ENCODE results near the gene ADD3. TPM values are rescaled to one million over a fixed set of nuclear protein-coding genes. Genes with fewer than 3 reads are reported as not detected.
A peak's percentile ranks its signal among the peaks of the same experiment; 100 is the strongest.

Gene ADD3
- total and polyA plus RNA-seq, 2 donors (not counting 3 experiments of a cell fraction or from before 2014, with no cell fraction given) = 14.9 to 55.2 TPM

DNA sequence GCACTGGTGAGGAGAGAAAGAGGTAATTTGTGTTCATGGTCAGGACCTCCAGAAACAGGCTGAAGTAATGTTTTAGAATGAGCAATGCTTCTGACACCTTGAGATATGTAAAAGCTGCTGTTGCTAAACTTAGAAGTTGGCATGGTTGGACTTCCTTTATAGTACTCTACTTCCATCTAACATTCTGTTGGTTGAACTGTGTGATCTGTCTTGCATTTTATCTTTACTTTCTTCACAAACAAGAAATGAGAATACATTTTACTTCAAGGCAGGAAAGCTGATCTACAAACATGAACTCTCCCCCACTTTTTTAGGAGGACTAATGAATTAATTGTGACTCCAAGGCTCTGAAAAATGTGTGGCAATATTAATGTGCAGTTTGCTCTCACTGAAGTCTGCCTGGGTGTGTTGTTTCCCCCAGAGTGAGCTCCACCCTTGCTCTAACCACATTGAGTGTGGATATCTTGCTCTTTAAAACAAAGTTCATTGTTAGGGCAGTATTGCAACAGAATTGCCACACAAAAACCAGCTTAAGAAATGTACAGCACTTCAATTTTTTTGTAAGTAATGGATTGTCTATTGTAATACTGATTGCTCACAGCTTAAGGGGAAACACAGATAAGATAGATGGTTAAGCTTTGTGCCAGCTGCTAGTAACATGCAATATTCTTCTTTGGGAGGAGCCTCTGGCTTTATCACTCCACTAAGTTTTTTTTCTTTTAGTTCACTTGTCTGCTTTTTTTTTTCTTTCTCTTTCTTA, 69.0 kb downstream of the ADD3 start:
- ChIA-PET POLR2A (interaction anchor here (1.3 kb wide), 2 partner anchors 69 to 142 kb away, joined by 3 to 6 read pairs; no protein-coding TSS in a partner anchor), CTCF (interaction anchor here (0.6 to 4.7 kb wide), 8 partner anchors 9 to 192 kb away, joined by 3 to 46 read pairs (median 4); no protein-coding TSS in a partner anchor)
- no TSS peak for BruUV-seq (replicated peaks)
- dilution Hi-C loops (cut with MboI; ENCODE audit: extremely low pct_ligation_motif_present, low sequenced_read_pairs) = no loop called here
- Histone ChIP-seq H3K27me3 (ENCODE audit: control insufficient read depth in 2 of 2, insufficient read depth in 2 of 2, low read length in 2 of 2) (no peaks in the 10 kb centered on the region), H4K20me1 (replicated peaks; ENCODE audit: control insufficient read depth, extremely low read depth, insufficient read depth, low read length) (no peaks in the 10 kb centered on the region), H3K27ac (ENCODE audit: insufficient read depth, low read depth, low read length) (peak overlapping the region; percentile 83), H3K4me3 (replicated peaks in 1 of 3; ENCODE audit: insufficient read depth in 1 of 3, low read depth in 1 of 3, low read length in 3 of 3) (peak overlapping the region in 1 of 3 experiments; percentile 23), H3K79me2 (ENCODE audit: control insufficient read depth, insufficient read depth, low read length) (no peaks in the 10 kb centered on the region), H3K36me3 (ENCODE audit: control insufficient read depth in 2 of 2, extremely low read depth in 1 of 2, insufficient read depth in 2 of 2, low read length in 2 of 2) (no peaks in the 10 kb centered on the region), H3K4me1 (ENCODE audit: control insufficient read depth, extremely low read depth, insufficient read depth, low read length) (peaks cover 53% of the 10 kb centered on the region), H3K9me3 (replicated peaks; ENCODE audit: control insufficient read depth, insufficient read depth, low read length) (no peaks in the 10 kb centered on the region), H2AFZ (ENCODE audit: low read depth, low read length) (peak overlapping the region; percentile 5), H3K4me2 (ENCODE audit: insufficient read depth, low read length) (peak overlapping the region; percentile 69), H3K9me1 (replicated peaks; ENCODE audit: control insufficient read depth, extremely low read depth, insufficient read depth, low read length) (no peaks in the 10 kb centered on the region), H3K9ac (replicated peaks; ENCODE audit: extremely low read depth, insufficient read depth, low read length) (peak overlapping the region; percentile 42)
- intact Hi-C loops (cut with micrococcal nuclease) = loop anchor here (1.0 to 5.0 kb wide), 3 partner anchors 141 to 321 kb away; no protein-coding TSS in a partner anchor
- DNase-seq (ENCODE audit: low read depth, low spot score) = peak; percentile 91
- TF ChIP-seq EZH2 (IDR thresholded peaks at IDR 0.05; ENCODE audit: borderline replicate concordance, low read depth, low read length, severe bottlenecking) (no peak), CTCF (IDR thresholded peaks at IDR 0.05; ENCODE audit: extremely low read depth in 1 of 2, insufficient read depth in 1 of 2, low read depth in 1 of 2, low read length in 2 of 2) (no peak), JUN (IDR thresholded peaks at IDR 0.05; ENCODE audit: borderline replicate concordance, insufficient read depth, insufficient read length, low read depth) (no peak), MYC (IDR thresholded peaks at IDR 0.05; ENCODE audit: low read depth, low read length) (no peak), POLR2A (IDR thresholded peaks at IDR 0.05; ENCODE audit: low read depth, low read length) (no peak), FOS (IDR thresholded peaks at IDR 0.05; ENCODE audit: borderline replicate concordance, insufficient read depth, low read length) (no peak), GATA2 (IDR thresholded peaks at IDR 0.05; ENCODE audit: insufficient read depth, insufficient read length, low read depth, low read length) (no peak), POLR2AphosphoS5 (IDR thresholded peaks at IDR 0.05; ENCODE audit: insufficient read depth, low read depth, low read length) (no peak)
- TF ChIP-seq, protein P1, sequence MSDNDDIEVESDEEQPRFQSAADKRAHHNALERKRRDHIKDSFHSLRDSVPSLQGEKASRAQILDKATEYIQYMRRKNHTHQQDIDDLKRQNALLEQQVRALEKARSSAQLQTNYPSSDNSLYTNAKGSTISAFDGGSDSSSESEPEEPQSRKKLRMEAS (IDR thresholded peaks at IDR 0.05; ENCODE audit: insufficient read depth, insufficient read length) = no peak
- FAIRE-seq = peak; percentile 60
